KBM-7 (cell line): Measurements from ENCODE around the gene BAIAP2L1.
"Not testable (repeated sequence)": the region's sequence is repeated elsewhere in the genome, so short reads cannot be mapped to it uniquely, and the experiment has no call there.

Source experiments
- DNase-seq: peaks from one replicate; pipeline ENCODE4 v3.0.0-alpha.2; 2015
- in situ Hi-C: fragments of 300-500 bp; cut with MboI; formaldehyde crosslinking; loops from 2 replicates; pipeline ENCODE4 v1.14.3; 2020; ENCODE audit warnings: low sequenced_read_pairs, low pct_unique_long_range_greater_than_20kb, mixed read lengths

Gene BAIAP2L1

GRCh38 chr7:98399890-98400541, 874 bp downstream of the BAIAP2L1 start:
- in situ Hi-C loops, result no loop called here
- no peak for DNase-seq

- in situ Hi-C loops, result no loop called here
- peak; percentile 32 for DNase-seq
These were observed 1.4 kb downstream of the BAIAP2L1 start for GRCh38 chr7:98399462-98399861.

- in situ Hi-C loops, result no loop called here
- DNase-seq, result peak; percentile 12
These were observed 2.1 kb downstream of the BAIAP2L1 start for GRCh38 chr7:98398567-98399372.

- in situ Hi-C loops, result no loop called here
- DNase-seq, result no peak
These were observed 4.1 kb downstream of the BAIAP2L1 start for GRCh38 chr7:98396768-98397167.

- no peak for DNase-seq
- in situ Hi-C loops, result no loop called here
These were observed 4.9 kb downstream of the BAIAP2L1 start for GRCh38 chr7:98395951-98396350.

- no peak for DNase-seq
- in situ Hi-C loops, result no loop called here
These were observed 5.4 kb downstream of the BAIAP2L1 start for GRCh38 chr7:98395481-98395880.

- no peak for DNase-seq
- in situ Hi-C loops, result no loop called here
These were observed 6.5 kb downstream of the BAIAP2L1 start for GRCh38 chr7:98394377-98394836.

- no peak for DNase-seq
- in situ Hi-C loops, result no loop called here
These were observed 13.2 kb downstream of the BAIAP2L1 start for GRCh38 chr7:98387544-98388226.

GRCh38 chr7:98387131-98387530, 13.8 kb downstream of the BAIAP2L1 start:
- in situ Hi-C loops, result no loop called here
- no peak for DNase-seq

- in situ Hi-C loops, result not testable (repeated sequence)
These were observed 15.4 kb downstream of the BAIAP2L1 start for GRCh38 chr7:98385532-98385931.

GRCh38 chr7:98378210-98378819, 22.6 kb downstream of the BAIAP2L1 start:
- DNase-seq, result no peak
- in situ Hi-C loops, result no loop called here

More at GRCh38 chr7:98385532-98385931, 15.4 kb downstream of the BAIAP2L1 start:
- not testable (repeated sequence) for DNase-seq

GRCh38 chr7:98376711-98377110, 24.2 kb downstream of the BAIAP2L1 start:
- DNase-seq, result no peak
- in situ Hi-C loops, result no loop called here

- in situ Hi-C loops, result no loop called here
- DNase-seq, result no peak
These were observed 25.2 kb downstream of the BAIAP2L1 start for GRCh38 chr7:98375664-98376063.

GRCh38 chr7:98374285-98374680, 26.6 kb downstream of the BAIAP2L1 start:
- no peak for DNase-seq
- in situ Hi-C loops, result no loop called here

- in situ Hi-C loops, result no loop called here
- no peak for DNase-seq
These were observed 27.9 kb downstream of the BAIAP2L1 start for GRCh38 chr7:98372993-98373392.

- in situ Hi-C loops, result no loop called here
- no peak for DNase-seq
These were observed 31.2 kb downstream of the BAIAP2L1 start for GRCh38 chr7:98369726-98370125.

GRCh38 chr7:98368716-98369115, 32.2 kb downstream of the BAIAP2L1 start:
- in situ Hi-C loops, result no loop called here
- no peak for DNase-seq

GRCh38 chr7:98366562-98366938, 34.3 kb downstream of the BAIAP2L1 start:
- no peak for DNase-seq
- in situ Hi-C loops, result no loop called here

GRCh38 chr7:98365863-98366561, 34.9 kb downstream of the BAIAP2L1 start:
- DNase-seq, result no peak
- in situ Hi-C loops, result no loop called here
